ENCODE data around the gene DCTN5.
"Not testable (repeated sequence)": the region's sequence is repeated elsewhere in the genome, so short reads cannot be mapped to it uniquely, and the experiment has no call there.

The DCTN5 gene

DNA sequence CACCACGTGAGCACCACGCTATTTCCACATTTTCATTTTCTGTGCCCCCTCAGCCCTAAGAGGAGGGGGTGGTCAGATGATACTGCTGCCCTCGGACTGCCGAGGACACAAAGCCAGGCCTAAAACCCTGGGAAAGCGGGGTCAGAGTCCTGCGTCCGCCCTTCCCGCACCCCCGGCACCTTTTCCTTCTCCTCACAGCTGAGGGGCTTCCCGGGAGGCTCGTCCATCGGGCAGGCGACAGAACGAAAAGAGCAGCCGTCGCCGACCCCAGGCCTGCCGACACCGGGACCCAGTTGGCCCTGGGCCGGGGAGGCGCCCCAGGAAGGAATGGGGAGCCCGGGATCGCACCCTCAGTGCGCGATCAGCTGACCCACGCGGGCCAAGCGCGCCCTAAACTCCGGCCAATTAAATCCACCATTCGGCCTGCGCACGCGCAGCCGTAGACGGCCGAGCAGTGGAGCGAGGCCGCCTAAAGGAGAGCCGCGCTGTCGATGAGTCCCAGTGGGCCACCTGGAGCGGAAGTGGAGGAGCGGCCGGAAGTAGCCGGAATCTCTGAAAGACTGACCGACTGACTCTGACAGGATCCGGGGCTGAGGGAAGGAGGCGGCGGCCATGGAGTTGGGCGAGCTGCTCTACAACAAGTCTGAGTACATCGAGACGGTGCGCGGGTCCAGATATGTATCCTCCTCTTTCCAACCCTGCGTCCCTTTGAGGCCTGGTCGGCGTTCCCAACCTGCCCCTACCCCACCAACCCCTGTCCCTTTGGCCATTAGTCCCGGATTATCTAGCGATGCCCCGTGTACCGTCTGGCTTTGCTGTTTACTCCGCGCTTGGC is at the start of gene DCTN5, which contains the start of gene PALB2:
DCTN5 (plus strand) TSS at position 536 of the 835 bp plus-strand sequence; CDS start at position 613, 77 bp downstream.
PALB2 (minus strand) TSS at position 380 of the 835 bp plus-strand sequence; CDS start at position 227, 153 bp downstream.
- peak; percentile 97 for DNase-seq (ENCODE audit: low spot score)

DNA sequence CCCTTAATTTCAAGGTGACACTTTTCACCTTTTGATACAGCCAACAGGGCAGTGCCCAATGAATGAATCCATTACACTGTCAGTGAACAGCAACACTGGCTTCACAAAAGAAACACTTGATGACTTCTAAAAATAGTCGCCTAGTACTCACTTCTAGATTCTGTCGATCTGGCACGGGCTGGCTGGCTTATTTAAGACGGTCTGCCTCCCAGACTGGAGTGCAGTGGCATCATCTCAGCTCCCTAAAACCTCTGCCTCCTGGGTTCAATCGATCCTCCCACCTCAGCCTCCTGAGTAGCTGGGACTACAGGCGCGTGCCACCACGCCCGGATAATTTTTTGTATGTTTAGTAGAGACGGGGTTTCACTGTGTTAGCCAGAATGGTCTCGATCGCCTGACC is 47.1 kb upstream of the DCTN5 start:
- no peak for DNase-seq (ENCODE audit: low spot score)

DNA sequence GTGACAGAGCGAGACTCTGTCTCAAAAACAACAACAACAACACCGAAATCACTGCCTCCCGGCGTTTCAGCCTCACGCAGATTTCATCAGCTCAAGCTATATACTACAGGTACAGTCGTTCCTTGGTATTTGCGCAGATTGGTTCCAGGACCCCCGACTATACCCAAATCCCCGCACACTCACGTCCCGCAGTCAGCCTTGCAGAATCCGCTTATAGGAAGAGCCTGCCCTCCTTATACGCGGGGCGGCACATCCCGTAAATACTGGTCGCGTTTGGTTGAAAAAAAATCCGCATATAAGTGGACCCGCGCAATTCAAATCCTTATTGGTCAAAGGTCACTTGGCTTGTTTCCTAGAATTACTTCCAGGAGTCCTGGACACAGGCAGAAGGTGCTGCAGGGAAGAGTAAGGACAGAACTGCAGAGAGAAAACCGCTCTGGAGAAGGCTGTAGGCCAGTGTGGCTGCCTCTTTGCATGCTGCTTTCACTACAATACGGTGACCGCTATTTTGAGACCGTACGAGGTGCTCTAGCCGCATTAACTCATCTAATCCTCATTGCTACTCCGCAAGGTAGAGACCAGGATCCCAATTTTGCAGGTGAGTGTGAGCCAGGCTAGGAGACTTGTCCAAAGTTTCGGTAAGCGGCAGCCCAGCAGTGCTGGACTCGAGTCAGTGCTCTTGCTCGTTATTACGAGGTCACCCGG is 45.9 kb upstream of the DCTN5 start:
- peak; percentile 25 for DNase-seq (ENCODE audit: low spot score)

DNA sequence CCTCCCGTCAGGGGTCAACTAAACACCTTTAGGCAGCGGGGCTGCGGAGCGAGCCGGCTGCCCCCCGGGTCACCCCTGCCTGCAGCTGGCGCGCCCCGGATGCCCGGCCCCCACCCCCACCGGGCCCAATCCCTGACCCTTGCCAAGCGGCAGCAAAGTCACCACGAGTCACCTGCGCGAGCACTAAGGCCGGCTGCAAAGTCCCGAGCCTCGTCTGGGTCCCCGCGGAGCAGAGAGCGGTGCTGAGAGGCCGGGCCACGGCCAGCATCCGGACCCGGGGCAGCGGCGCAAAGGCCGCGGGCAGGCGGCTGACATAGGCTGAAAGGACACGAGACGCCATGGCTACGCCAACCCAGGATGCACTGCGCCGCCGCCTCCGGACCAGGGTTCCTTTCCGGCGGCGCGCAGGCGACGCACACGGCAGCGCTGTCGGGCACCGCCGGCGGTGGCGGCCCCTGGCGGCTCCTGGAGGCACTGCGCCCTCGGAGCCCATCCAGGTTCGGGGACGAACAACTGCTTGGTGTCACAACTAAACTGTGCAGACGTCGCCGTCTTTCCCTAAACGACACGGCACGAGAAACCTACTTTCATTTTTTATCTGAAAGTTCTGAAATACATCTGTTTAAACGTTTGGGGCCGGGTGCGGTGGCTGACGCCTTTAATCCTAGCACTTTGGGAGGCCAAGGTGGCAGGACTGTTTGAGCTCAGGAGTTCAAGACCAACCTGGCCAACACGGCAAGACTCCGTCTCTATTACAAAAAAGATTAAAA is 45.1 kb upstream of the DCTN5 start, which contains the start of gene NDUFAB1:
NDUFAB1 (minus strand) TSS at position 366 of the 770 bp plus-strand sequence; CDS start at position 340, 26 bp downstream.
- peak; percentile 89 for DNase-seq (ENCODE audit: low spot score)

DNA sequence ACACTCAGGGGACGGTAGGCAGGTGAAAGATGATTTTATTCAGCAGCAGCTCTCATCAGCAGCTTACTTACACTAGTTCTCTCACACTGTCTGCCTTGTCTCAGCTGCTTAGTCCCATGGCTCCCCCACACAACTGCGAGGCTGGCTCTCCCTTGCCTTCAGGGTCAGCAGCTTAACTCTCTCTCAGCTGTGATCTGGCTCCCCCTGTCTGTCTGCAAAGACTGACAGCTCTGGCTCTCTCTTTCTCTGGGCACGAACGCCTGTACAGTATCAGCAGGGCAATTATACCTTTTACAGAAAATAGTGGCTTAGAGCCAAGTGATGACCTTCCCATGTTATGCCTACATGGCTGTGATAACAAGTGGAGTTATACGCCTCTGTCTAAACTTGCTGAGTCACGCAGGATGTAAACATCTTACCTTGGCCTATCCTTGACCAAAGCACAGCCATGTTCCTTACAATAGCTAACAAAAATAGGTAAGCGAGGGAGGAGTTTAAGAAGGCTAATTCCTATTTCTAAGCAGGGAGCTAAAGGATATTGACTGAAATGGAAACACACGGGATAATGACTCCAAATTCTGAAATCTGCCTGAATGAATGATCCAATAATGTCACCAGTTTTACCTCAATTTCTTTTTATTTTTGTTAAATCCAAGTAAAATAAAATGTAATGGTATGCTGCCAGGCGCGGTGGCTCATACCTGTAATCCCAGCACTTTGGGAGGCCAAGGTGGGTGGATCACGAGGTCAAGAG is 44.1 kb upstream of the DCTN5 start:
- peak; percentile 83 for DNase-seq (ENCODE audit: low spot score)

DNA sequence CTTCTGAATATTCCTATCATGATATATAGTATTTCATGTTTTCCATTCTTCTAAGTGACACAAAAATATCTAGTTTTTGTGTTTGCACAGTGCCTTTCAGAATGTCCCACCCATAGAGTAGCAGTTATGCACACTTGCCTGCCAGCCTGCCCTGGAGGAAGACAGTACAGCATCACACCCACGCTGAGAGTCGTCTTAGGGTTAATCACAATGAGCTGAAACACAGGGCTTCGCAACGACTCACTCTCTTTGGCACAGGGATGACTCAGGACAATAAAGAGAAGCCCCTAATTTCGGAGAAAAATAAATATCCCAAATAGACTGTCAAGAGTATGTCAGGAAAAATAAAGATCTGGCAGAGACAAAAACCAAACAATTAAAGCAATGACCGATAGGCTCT is 33.5 kb upstream of the DCTN5 start:
- no peak for DNase-seq (ENCODE audit: low spot score)

DNA sequence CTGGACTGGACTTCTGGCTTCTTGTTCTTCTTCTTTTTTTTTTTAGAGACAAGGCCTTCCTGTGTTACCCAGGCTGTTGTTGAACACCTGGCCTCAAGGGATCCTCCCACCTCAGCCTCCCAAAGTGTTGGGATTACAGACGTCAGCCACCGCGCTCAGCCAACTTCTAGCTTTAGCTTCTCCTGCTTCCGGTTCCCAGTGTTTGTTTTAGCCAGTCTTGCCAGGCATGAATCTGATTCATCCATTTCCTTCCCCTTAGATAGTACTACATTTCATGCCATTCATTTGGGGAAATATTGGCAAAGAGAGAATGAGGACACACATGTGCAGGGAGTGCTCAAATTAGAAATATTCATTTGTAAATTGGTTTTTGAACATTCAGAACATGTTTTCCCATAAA is 33.1 kb upstream of the DCTN5 start:
- DNase-seq (ENCODE audit: low spot score) = no peak

DNA sequence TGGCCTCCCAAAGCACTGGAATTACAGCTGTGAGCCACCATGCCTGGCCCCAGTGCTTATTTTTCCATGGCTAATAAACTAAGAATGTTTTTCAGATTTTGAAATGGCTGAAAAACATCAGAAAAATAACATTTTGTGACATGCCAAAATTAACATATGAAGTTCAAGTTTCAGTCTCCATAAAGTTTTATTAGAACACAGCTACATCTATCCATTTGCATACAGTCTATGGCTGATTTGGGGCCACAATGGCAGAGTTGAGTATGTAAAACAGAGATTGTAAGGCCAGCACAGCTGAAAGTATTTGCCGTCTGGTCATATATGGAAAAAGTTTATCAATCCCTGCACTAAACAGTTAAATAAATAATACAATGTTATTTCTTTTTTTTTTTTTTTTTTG is 31.3 kb upstream of the DCTN5 start:
- no peak for DNase-seq (ENCODE audit: low spot score)

DNA sequence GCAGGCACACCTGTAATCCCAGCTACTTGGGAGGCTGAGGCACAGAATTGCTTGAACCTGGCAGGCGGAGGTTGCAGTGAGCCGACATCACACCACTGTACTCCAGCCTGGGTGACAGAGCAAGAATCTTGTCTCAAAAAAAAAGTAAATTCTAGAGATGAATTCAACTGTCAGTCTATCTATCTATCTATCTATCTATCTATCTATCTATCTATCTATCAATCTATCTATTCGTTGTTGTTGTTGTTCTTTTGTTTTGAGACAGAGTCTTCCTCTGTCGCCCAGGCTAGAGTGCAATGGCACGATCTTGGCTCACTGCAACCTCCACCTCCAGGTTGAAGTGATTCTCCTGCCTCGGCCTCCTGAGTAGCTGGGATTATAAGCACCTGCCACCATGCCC is 30.4 kb upstream of the DCTN5 start:
- DNase-seq (ENCODE audit: low spot score) = not testable (repeated sequence)

DNA sequence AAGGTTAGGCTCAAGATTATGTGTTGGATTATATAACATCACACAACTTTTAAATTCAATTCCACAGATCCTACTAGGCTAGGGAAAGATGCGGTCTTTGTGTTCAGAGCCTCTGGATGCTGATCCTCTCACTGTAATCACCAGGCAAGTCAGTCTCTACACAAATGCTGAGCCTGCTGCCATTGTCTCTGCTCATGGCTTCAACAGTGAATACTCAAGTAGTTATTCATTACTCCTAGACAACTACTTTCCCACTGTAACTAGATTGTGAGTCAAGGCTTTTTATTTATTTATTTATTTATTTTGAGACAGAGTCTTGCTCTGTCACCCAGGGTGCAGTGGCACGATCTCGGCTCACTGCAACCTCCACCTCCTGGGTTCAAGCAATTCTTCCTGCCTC is 29.3 kb upstream of the DCTN5 start:
- DNase-seq (ENCODE audit: low spot score) = no peak

DNA sequence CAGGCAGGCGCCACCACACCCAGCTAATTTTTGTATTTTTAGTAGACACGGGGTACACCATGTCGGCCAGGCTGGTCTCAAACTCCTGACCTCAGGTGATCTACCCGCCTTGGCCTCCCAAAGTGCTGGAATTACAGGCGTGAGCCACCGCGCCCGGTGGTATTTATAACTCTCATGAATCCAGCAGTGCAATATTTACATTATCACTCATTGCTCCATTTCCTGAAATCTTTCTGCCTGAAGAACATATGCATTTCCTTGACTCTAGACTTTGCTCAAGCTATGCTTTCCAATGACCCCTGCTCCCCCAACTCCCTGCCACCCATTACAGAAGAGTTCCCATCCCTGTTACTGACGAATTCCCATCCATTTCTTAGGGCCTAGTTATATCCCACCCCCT is 25.5 kb upstream of the DCTN5 start:
- no peak for DNase-seq (ENCODE audit: low spot score)

DNA sequence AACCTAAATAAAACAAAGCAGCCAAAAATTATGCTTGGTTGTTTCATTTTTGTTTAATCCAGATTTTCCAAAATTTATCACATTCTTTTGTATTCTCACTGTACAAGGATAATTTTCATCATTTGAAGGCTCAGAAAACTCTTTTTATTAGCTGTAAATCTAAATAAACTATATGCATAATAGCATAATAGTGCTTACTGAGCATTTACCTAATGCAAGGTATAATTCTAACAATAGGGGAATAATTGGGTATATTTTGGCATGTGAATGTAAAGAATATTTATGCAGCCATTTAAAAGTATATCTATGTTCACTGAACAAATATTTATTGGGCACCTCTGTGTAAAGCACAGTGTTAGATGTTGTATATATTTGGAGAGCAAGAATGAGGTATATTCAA is 17.2 kb upstream of the DCTN5 start:
- DNase-seq (ENCODE audit: low spot score) = no peak

DNA sequence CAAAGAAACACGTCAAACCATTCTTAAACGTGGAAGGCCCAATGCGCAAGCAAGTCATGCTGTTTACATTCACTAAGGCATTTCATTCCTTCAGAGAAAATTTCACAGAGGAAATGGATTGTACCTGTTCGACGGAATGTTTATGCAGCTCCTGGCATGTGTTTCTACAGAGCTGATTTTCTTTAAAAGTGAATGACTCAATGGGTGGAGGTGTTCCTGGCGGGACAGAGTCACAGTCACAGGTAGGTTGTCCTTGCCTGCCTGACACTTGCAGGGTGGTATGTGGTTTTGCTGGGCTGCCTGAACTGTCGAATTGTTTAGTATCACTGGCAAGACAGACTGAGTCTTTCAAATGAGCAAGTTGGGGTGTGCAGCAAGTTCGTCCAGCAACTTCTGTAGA is 11.8 kb upstream of the DCTN5 start:
- DNase-seq (ENCODE audit: low spot score) = no peak

DNA sequence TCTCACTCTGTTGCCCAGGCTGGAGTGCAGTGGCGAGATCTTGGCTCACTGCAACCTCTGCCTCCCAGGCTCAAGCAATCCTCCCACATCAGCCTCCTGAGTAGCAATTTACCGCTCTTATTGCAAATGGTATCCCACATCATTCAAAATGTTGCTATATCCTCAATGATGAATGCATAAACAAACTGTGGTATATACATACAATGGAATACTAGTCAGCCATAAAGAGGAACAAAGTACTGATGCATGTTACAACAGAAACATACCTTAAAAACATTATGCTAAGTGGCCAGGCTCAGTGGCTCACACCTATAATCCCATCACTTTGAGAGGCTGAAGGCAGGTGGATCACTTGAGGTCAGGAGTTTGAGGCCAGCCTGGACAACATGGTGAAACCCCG is 9.4 kb upstream of the DCTN5 start:
- not testable (repeated sequence) for DNase-seq (ENCODE audit: low spot score)

DNA sequence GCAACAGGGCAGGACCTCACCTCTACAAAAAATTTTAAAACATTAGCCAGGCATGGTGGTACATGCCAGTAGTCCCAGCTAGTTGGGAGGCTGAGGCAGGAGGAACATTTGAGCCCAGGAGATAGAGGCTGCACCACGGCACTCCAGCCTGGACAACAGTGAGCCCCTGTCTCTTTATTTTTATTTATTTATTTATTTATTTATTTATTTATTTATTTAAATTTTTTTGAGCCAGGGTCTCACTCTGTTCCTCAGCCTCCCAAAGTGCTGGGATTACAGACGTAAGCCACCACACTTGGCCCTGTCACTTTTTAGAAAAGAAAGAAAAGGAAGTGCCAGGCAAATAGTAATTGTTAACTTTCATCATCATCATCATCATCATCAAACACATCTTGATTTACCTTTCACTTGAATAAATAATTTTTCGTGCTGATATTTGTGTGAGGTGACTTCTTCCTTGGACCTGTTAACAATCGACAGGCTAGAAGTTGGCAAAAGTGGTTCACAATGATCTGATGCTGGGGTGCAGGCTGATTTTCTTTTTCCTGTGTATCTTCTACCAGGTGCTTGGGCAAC is 6.7 kb upstream of the DCTN5 start:
- DNase-seq (ENCODE audit: low spot score) = no peak

DNA sequence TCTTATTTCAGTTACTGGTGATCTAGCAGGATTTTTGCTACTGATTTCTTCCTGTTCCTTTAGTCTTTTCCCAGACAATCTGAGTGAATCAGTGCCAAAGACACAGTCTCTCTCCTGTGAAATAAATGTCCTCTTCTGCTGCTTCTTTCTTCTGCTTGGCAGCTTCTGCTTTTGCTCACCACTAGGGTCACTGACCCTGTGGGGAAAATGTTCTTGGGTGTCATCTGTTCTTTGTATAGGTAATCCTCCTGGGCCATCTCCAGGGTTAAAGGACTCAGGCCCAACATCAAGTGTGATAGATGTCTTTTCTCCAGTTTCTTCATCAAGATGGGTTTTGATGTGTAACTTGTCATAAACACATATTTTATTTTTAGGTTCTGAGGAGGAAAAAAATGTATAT is 5.3 kb upstream of the DCTN5 start:
- peak; percentile 29 for DNase-seq (ENCODE audit: low spot score)

DNA sequence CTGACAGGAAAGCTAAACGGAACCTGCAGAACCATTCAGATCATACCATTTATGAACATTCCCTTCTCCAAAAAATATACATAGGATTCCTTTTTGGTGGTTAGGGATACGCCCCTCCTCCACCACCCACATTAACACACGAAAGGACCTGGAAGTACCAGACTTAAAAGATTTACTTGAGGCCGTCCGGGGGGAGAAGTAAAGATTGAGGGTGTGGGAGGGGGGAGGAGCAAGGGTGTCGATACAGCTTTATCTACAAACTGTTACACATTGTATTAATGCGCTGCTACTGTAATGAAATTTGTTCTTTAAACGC is 693 bp upstream of the DCTN5 start:
- DNase-seq (ENCODE audit: low spot score) = no peak

DNA sequence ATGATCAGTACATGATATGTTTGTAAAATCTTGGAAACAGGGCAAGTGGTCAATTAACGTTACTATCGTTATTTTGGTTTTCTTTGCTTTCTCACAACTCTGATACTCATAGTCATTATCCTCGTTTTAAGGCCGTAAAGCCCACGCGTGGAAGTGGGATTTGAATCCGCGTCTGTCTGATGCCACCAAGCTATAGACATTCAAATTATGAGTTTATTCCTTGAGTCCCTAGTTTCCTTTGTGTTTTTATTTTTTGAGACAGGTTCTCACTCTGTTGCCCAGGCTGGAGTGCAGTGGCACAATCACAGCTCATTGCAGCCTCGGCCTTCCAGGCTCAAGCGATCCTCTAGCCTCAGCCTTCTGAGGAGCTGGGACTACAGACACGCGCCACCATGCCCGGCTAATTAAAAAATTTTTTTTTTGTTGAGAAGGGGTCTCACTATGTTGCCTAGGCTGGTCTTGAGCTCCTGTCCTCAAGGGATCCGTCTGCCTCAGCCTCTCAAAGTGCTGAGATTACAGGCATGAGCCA is 1.0 kb downstream of the DCTN5 start:
- DNase-seq (ENCODE audit: low spot score) = peak; percentile 23

DNA sequence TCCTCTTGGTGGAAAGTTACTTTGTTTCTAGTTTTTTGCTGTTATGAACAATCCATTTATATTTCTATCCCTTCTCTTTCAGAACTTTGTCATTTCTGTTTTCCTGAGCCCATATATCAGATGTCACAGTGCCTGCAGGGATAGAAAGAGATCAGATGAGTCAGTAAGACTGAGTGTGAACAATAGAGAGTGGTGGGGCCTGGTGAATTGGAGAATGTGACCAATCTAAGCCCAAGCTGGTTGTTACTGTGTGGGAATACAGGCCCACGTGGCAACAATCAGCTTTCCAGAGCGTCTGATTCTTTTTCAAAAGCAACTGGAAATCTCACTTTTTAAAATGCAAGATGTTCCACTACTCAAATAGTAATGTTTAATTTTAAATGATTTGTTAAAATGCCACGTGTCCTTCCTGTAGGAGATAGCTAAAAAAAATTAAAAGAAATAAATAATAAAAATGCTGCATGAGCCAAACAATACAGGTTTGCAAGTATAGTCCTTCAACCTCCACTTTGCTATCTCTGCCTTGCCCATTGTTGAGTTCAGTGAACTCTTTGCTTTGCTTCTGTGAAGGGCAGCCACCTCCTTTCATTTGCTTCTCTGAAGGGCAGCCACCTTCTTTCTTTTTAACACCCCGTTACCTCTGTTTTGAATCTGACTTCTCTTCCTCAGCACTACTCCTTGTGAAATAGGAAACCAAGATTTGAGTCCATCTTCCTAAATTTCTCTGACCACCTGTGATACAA is 9.6 kb downstream of the DCTN5 start:
- no peak for DNase-seq (ENCODE audit: low spot score)

DNA sequence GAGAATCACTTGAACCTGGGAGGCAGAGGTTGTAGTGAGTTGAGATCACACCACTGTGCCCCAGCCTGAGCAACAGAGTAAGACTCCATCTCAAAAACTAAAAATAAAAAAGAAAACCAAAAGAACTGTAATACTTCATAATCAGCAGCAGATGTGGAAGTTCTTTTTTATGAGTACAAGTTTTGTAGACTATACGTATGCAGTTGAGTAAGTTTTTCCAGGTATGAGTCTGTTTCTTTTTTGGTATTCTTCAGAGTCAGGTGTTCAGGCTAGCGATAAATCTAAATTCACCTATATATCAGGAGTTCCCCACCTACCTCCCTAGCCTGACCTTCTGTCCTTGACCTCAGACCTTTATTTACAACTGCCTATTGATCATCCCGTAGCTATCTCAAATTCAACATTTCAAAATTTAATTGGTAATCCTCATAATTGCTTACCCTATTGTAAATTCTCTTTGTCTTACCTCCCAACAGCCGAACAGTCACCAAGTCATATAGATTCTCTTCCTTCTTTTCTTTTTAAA is 10.7 kb downstream of the DCTN5 start:
- no peak for DNase-seq (ENCODE audit: low spot score)

Measured in RKO (cell line).